Measurements from ENCODE around the gene SEC16A.

Gene SEC16A

GRCh38 chr9:136496181-136496580 lies 13.3 kb upstream of the SEC16A start:
- in situ Hi-C loops (cut with HindIII; ENCODE audit: low pct_unique_long_range_greater_than_20kb, low sequenced_read_pairs) = no loop called here
- TF ChIP-seq JUND (IDR thresholded peaks at IDR 0.05; ENCODE audit: low read depth) = no peak
- no peak for DNase-seq (ENCODE audit: low read depth in 1 of 2, low spot score in 1 of 2)

GRCh38 chr9:136495238-136495800 lies 12.5 kb upstream of the SEC16A start:
- TF ChIP-seq JUND (IDR thresholded peaks at IDR 0.05; ENCODE audit: low read depth) = no peak
- in situ Hi-C loops (cut with HindIII; ENCODE audit: low pct_unique_long_range_greater_than_20kb, low sequenced_read_pairs) = no loop called here
- no peak for DNase-seq (ENCODE audit: low read depth in 1 of 2, low spot score in 1 of 2)

- in situ Hi-C loops (cut with HindIII; ENCODE audit: low pct_unique_long_range_greater_than_20kb, low sequenced_read_pairs) = no loop called here
- TF ChIP-seq JUND (IDR thresholded peaks at IDR 0.05; ENCODE audit: low read depth) = no peak
- DNase-seq (ENCODE audit: low read depth in 1 of 2, low spot score in 1 of 2) = no peak
Observed at GRCh38 chr9:136494531-136495215, 11.8 kb upstream of the SEC16A start.

- in situ Hi-C loops (cut with HindIII; ENCODE audit: low pct_unique_long_range_greater_than_20kb, low sequenced_read_pairs) = no loop called here
- DNase-seq (ENCODE audit: low read depth in 1 of 2, low spot score in 1 of 2) = no peak
- no peak for TF ChIP-seq JUND (IDR thresholded peaks at IDR 0.05; ENCODE audit: low read depth)
Observed at GRCh38 chr9:136494012-136494411, 11.2 kb upstream of the SEC16A start.

- no peak for TF ChIP-seq JUND (IDR thresholded peaks at IDR 0.05; ENCODE audit: low read depth)
- in situ Hi-C loops (cut with HindIII; ENCODE audit: low pct_unique_long_range_greater_than_20kb, low sequenced_read_pairs) = no loop called here
- no peak for DNase-seq (ENCODE audit: low read depth in 1 of 2, low spot score in 1 of 2)
Observed at GRCh38 chr9:136493567-136493971, 10.7 kb upstream of the SEC16A start.

- in situ Hi-C loops (cut with HindIII; ENCODE audit: low pct_unique_long_range_greater_than_20kb, low sequenced_read_pairs) = no loop called here
- no peak for TF ChIP-seq JUND (IDR thresholded peaks at IDR 0.05; ENCODE audit: low read depth)
- DNase-seq (ENCODE audit: low read depth in 1 of 2, low spot score in 1 of 2) = no peak
Observed at GRCh38 chr9:136492978-136493522, 10.2 kb upstream of the SEC16A start.

GRCh38 chr9:136489731-136490130 lies 6.9 kb upstream of the SEC16A start:
- no peak for TF ChIP-seq JUND (IDR thresholded peaks at IDR 0.05; ENCODE audit: low read depth)
- in situ Hi-C loops (cut with HindIII; ENCODE audit: low pct_unique_long_range_greater_than_20kb, low sequenced_read_pairs) = no loop called here
- DNase-seq (ENCODE audit: low read depth in 1 of 2, low spot score in 1 of 2) = no peak

- in situ Hi-C loops (cut with HindIII; ENCODE audit: low pct_unique_long_range_greater_than_20kb, low sequenced_read_pairs) = no loop called here
- TF ChIP-seq JUND (IDR thresholded peaks at IDR 0.05; ENCODE audit: low read depth) = no peak
- DNase-seq (ENCODE audit: low read depth in 1 of 2, low spot score in 1 of 2) = peak; percentile 81 to 82
Observed at GRCh38 chr9:136488247-136489214, 5.7 kb upstream of the SEC16A start.

GRCh38 chr9:136487672-136488071 lies 4.8 kb upstream of the SEC16A start:
- in situ Hi-C loops (cut with HindIII; ENCODE audit: low pct_unique_long_range_greater_than_20kb, low sequenced_read_pairs) = no loop called here
- no peak for TF ChIP-seq JUND (IDR thresholded peaks at IDR 0.05; ENCODE audit: low read depth)

GRCh38 chr9:136486823-136487620 lies 4.2 kb upstream of the SEC16A start:
- no peak for DNase-seq (ENCODE audit: low read depth in 1 of 2, low spot score in 1 of 2)
- in situ Hi-C loops (cut with HindIII; ENCODE audit: low pct_unique_long_range_greater_than_20kb, low sequenced_read_pairs) = no loop called here
- TF ChIP-seq JUND (IDR thresholded peaks at IDR 0.05; ENCODE audit: low read depth) = no peak

More at GRCh38 chr9:136487672-136488071, 4.8 kb upstream of the SEC16A start:
- DNase-seq (ENCODE audit: low read depth in 1 of 2, low spot score in 1 of 2) = no peak

GRCh38 chr9:136486131-136486530 lies 3.3 kb upstream of the SEC16A start:
- no peak for TF ChIP-seq JUND (IDR thresholded peaks at IDR 0.05; ENCODE audit: low read depth)
- no peak for DNase-seq (ENCODE audit: low read depth in 1 of 2, low spot score in 1 of 2)
- in situ Hi-C loops (cut with HindIII; ENCODE audit: low pct_unique_long_range_greater_than_20kb, low sequenced_read_pairs) = no loop called here
